ENCODE data around the gene RABGAP1L. TPM values are rescaled to one million over a fixed set of nuclear protein-coding genes. Genes with fewer than 3 reads are reported as not detected.

Gene RABGAP1L
- total RNA-seq, 1 experiment from 2014 or later, result 57.4 TPM

- H3K36me3 ChIP-seq (ENCODE audit: low read depth), result no peaks in the 10 kb centered on the region
- intact Hi-C loops (cut with micrococcal nuclease; ENCODE audit: unreplicated experiment), result no loop called here
- no peak overlapping the region for H2AFZ ChIP-seq
- no TSS peak for BruUV-seq (replicated peaks)
- no peak for DNase-seq
- H3K27ac ChIP-seq, result no peak overlapping the region
- no peak overlapping the region for H3K4me2 ChIP-seq
- no peaks in the 10 kb centered on the region; the same call in 1 of the 2 replicates for H3K9me2 ChIP-seq (ENCODE audit: insufficient read depth)
- H3K27me3 ChIP-seq (ENCODE audit: insufficient read depth, low read depth), result no peaks in the 10 kb centered on the region
- H3K4me1 ChIP-seq (replicated peaks; ENCODE audit: insufficient read depth), result peaks cover 27% of the 10 kb centered on the region
- H3K79me2 ChIP-seq (ENCODE audit: low read depth), result no peaks in the 10 kb centered on the region
- no peaks in the 10 kb centered on the region for H3K9me3 ChIP-seq (ENCODE audit: insufficient read depth, low read depth)
- peaks cover 22% of the 10 kb centered on the region for H3F3A ChIP-seq (ENCODE audit: insufficient read depth, low read depth)
- H3K4me3 ChIP-seq, result no peak overlapping the region
- POLR2A ChIA-PET (ENCODE audit: unreplicated experiment), result no interaction called here
- CTCF ChIA-PET, result no interaction called here
- H4K20me1 ChIP-seq (ENCODE audit: insufficient read depth), result no peaks in the 10 kb centered on the region
- TF ChIP-seq CTCF (conservative IDR thresholded peaks at IDR 0.05), result no peak
- TF ChIP-seq EZH2 (IDR thresholded peaks at IDR 0.05; ENCODE audit: low read depth), result no peak
These were observed 627.4 kb downstream of the RABGAP1L start for GRCh38 chr1:174786760-174787159.

DNA sequence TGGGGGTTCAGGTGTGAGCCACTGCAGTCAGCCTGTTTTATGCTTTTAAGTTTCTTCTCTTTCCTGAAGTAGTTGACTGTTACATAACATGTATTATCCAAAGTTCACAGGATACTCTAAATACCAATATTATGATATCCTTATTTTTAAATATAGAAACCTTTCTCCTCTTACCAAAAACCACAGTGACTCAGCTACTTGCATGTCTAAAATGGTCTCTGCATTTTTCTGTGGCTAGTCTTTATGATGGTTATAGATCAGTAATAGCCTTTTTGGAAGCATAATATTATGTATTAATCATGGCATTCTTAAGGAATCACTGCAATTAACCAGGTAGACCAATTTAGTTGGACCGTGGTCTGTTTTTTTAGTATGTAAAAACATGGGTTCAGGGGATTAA lies 629.7 kb downstream of the RABGAP1L start:
- ChIA-PET CTCF (no interaction called here), POLR2A (ENCODE audit: unreplicated experiment) (interaction anchor here (0.6 kb wide), 4 partner anchors 11 to 527 kb away, joined by 3 to 9 read pairs (median 4); no protein-coding TSS in a partner anchor)
- Histone ChIP-seq H3K79me2 (ENCODE audit: low read depth) (no peaks in the 10 kb centered on the region), H3K9me2 (ENCODE audit: insufficient read depth) (no peaks in the 10 kb centered on the region; the same call in 1 of the 2 replicates), H3K4me1 (replicated peaks; ENCODE audit: insufficient read depth) (peaks cover 31% of the 10 kb centered on the region), H4K20me1 (ENCODE audit: insufficient read depth) (no peaks in the 10 kb centered on the region), H3K27ac (peak overlapping the region; percentile 90), H3F3A (ENCODE audit: insufficient read depth, low read depth) (peaks cover 22% of the 10 kb centered on the region), H3K9me3 (ENCODE audit: insufficient read depth, low read depth) (no peaks in the 10 kb centered on the region), H3K4me3 (no peak overlapping the region), H3K4me2 (peak overlapping the region; percentile 58), H3K27me3 (ENCODE audit: insufficient read depth, low read depth) (no peaks in the 10 kb centered on the region), H3K36me3 (ENCODE audit: low read depth) (no peaks in the 10 kb centered on the region), H2AFZ (peak overlapping the region; percentile 52)
- DNase-seq, result peak; percentile 5 to 87
- BruUV-seq (replicated peaks), result no TSS peak
- TF ChIP-seq EZH2 (IDR thresholded peaks at IDR 0.05; ENCODE audit: low read depth), result no peak
- intact Hi-C loops (cut with micrococcal nuclease; ENCODE audit: unreplicated experiment), result loop anchor here (2.0 kb wide), 1 partner anchor 84 kb away; no protein-coding TSS in a partner anchor

- Histone ChIP-seq H3K4me1 (replicated peaks; ENCODE audit: insufficient read depth) (peaks cover 31% of the 10 kb centered on the region), H3F3A (ENCODE audit: insufficient read depth, low read depth) (peaks cover 22% of the 10 kb centered on the region), H2AFZ (peak overlapping the region; percentile 52), H3K27me3 (ENCODE audit: insufficient read depth, low read depth) (no peaks in the 10 kb centered on the region), H3K36me3 (ENCODE audit: low read depth) (no peaks in the 10 kb centered on the region), H3K4me3 (no peak overlapping the region), H3K9me2 (ENCODE audit: insufficient read depth) (no peaks in the 10 kb centered on the region; the same call in 1 of the 2 replicates), H3K79me2 (ENCODE audit: low read depth) (no peaks in the 10 kb centered on the region), H3K4me2 (peak overlapping the region; percentile 58), H4K20me1 (ENCODE audit: insufficient read depth) (no peaks in the 10 kb centered on the region), H3K9me3 (ENCODE audit: insufficient read depth, low read depth) (no peaks in the 10 kb centered on the region), H3K27ac (peak overlapping the region; percentile 90)
- BruUV-seq (replicated peaks), result no TSS peak
- ChIA-PET POLR2A (ENCODE audit: unreplicated experiment) (interaction anchor here (0.6 kb wide), 4 partner anchors 10 to 190 kb away, joined by 3 to 20 read pairs (median 6); no protein-coding TSS in a partner anchor), CTCF (no interaction called here)
- intact Hi-C loops (cut with micrococcal nuclease; ENCODE audit: unreplicated experiment), result loop anchor here (2.0 kb wide), 1 partner anchor 83 kb away; no protein-coding TSS in a partner anchor
- no peak for TF ChIP-seq EZH2 (IDR thresholded peaks at IDR 0.05; ENCODE audit: low read depth)
- no peak for TF ChIP-seq CTCF (conservative IDR thresholded peaks at IDR 0.05)
- peak; percentile 3 to 51 for DNase-seq
These were observed 630.1 kb downstream of the RABGAP1L start for GRCh38 chr1:174789399-174789798.

- peaks cover 49% of the 10 kb centered on the region for H3K4me1 ChIP-seq (replicated peaks; ENCODE audit: insufficient read depth)
- no peaks in the 10 kb centered on the region for H3K9me3 ChIP-seq (ENCODE audit: insufficient read depth, low read depth)
- POLR2A ChIA-PET (ENCODE audit: unreplicated experiment), result no interaction called here
- no peaks in the 10 kb centered on the region for H3K9me2 ChIP-seq (ENCODE audit: insufficient read depth)
- intact Hi-C loops (cut with micrococcal nuclease; ENCODE audit: unreplicated experiment), result no loop called here
- H3K36me3 ChIP-seq (ENCODE audit: low read depth), result no peaks in the 10 kb centered on the region
- CTCF ChIA-PET, result no interaction called here
- no peak for TF ChIP-seq EZH2 (IDR thresholded peaks at IDR 0.05; ENCODE audit: low read depth)
- TF ChIP-seq CTCF (conservative IDR thresholded peaks at IDR 0.05), result no peak
- H3K4me3 ChIP-seq, result no peak overlapping the region
- H2AFZ ChIP-seq, result no peak overlapping the region
- no peaks in the 10 kb centered on the region for H3K79me2 ChIP-seq (ENCODE audit: low read depth)
- H3K27ac ChIP-seq, result no peak overlapping the region
- BruUV-seq (replicated peaks), result no TSS peak
- H3K4me2 ChIP-seq, result no peak overlapping the region
- no peak for DNase-seq
- no peaks in the 10 kb centered on the region for H3K27me3 ChIP-seq (ENCODE audit: insufficient read depth, low read depth)
- H4K20me1 ChIP-seq (ENCODE audit: insufficient read depth), result no peaks in the 10 kb centered on the region
- peaks cover 29% of the 10 kb centered on the region for H3F3A ChIP-seq (ENCODE audit: insufficient read depth, low read depth)
These were observed 632.5 kb downstream of the RABGAP1L start for GRCh38 chr1:174791863-174792262.
